Fibroblast of skin of abdomen (primary cell): ENCODE measurements around the gene MXD3.
"Not testable (repeated sequence)": the region's sequence is repeated elsewhere in the genome, so short reads cannot be mapped to it uniquely, and the experiment has no call there.

Source experiments
- DNase-seq: peaks from one replicate; pipeline ENCODE4 v3.0.0-alpha.2; 2013

Gene MXD3

DNA sequence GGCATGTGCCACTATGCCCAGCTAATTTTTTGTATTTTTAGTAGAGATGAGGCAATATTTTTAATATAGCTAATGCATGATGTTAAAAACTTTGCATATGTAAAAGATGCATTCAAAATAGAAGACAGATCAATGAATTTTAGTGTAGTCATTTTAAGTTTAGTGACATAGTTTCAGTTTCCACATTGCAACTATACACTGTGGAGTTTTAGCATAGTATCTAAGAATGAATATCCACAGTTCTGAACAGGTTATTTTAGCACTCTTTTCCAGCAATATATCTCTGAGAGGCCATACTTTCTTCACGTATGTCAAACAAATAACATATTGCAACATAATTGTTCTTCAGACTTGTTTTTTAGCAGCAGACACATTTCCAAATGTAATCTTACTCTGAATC, 47.5 kb downstream of the MXD3 start:
- no peak for DNase-seq

DNA sequence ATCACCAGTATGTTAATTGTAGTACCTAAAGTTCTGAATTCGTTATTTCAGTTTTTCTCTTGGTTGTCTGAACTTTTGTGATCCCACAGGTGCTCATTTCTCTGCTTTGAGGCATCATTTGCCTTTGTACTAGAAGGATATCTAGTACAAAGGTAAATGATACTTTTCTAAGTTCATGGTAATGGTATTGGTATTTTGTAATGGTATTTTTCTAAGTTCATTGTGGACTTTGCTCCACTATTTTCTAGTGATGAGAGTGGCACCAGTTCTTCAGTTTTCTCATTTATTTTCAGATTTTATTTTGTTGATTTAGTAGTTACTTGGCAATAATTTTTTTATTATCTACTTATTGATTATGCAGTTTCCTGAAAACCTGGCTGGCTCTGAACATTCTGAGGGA, 50.2 kb downstream of the MXD3 start:
- no peak for DNase-seq

GRCh38 chr5:177260961-177261360, 50.7 kb downstream of the MXD3 start:
- no peak for DNase-seq

DNA sequence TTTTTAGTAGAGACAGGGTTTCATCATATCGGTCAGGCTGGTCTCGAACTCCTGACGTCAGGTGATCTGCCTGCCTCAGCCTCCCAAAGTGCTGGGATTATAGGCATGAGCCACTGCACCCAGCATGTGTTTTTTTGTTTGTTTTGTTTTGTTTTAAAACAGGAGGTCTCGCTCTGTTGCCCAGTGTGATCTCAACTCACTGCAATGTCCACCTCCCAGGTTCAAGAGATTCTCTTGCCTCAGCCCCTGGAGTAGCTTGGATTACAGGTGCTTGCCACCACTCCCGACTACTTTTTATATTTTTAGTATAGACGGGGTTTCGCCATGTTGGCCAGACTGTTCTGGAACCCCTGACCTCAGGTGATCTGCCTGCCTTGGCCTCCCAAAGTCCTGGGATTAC, 53.0 kb downstream of the MXD3 start:
- DNase-seq = not testable (repeated sequence)
